NCI-H128 (cell line): ENCODE measurements around the gene CELF2.

Source experiments
- DNase-seq: peaks from one replicate; lab custom pipeline; 2025; ENCODE audit not compliant: unreplicated experiment; lab: John Stamatoyannopoulos, UW

CELF2 gene

GRCh38 chr10:11290156-11290890 lies 272.7 kb downstream of the CELF2 start:
- DNase-seq = no peak

GRCh38 chr10:11292576-11293302 lies 275.1 kb downstream of the CELF2 start:
- DNase-seq = no peak

- DNase-seq = no peak
Measured at GRCh38 chr10:11293332-11293731, 275.7 kb downstream of the CELF2 start.

- DNase-seq = no peak
Measured at GRCh38 chr10:11294831-11295450, 277.3 kb downstream of the CELF2 start.

- no peak for DNase-seq
Measured at GRCh38 chr10:11295492-11295891, 277.8 kb downstream of the CELF2 start.

DNA sequence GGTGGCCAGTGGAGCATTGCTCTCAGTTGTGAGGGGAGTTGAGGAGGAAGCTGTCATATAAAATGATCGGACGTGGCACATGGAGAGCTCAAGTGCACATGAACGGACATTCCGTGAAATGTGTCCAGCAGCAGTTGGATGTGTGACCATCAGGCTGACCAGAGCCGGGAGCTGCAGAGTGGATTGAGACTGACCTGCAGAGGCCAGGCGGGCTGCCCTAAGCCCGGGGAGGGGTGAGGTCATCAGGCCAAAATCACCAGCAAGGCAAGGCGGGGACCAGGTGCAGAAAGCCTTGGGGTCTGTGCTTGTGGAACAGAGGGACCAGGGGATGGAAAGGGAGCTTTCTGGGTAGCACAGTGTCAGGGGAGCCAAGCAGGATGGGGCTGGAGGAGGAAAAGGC lies 279.5 kb downstream of the CELF2 start:
- no peak for DNase-seq

DNA sequence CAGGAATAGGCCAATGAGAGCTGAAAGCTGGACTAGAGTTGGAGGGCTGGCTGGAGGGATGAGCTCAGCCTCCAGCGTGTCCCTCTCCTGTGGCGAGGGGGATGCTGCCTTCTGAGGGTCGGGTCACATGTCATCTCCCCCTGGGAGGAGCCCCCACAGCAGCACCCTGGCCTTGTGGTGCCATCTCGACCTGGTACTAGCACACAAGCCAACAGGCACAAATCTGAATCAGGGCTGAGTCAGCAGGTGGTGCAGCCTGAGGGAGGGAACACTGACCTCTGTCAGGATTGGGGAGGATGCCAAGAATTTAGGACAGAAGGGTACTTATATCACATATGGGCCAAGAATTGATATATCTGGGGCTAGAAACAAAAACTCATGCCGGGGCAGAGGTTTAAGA lies 280.4 kb downstream of the CELF2 start:
- no peak for DNase-seq

GRCh38 chr10:11299125-11299524 lies 281.5 kb downstream of the CELF2 start:
- no peak for DNase-seq

GRCh38 chr10:11300026-11300425 lies 282.4 kb downstream of the CELF2 start:
- no peak for DNase-seq

DNA sequence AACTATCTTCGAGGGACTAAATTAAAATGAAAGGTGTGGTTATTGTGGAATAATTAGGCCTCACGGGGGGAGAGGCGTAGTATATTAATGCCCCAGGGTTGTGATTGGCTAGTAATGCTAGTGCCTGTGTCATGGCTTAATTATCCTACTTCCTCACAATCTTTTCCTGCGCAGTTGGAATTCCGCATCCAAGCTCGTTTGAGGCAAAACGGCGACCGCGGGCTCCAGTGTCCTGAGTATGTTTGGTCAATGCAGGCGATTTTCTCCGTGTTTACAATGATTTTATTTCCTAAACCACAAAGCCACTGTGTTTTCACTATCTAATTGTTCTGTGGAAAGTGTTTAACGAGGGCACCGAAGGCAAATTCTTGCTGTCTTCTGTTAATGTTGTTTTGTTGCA lies 282.9 kb downstream of the CELF2 start:
- no peak for DNase-seq

DNA sequence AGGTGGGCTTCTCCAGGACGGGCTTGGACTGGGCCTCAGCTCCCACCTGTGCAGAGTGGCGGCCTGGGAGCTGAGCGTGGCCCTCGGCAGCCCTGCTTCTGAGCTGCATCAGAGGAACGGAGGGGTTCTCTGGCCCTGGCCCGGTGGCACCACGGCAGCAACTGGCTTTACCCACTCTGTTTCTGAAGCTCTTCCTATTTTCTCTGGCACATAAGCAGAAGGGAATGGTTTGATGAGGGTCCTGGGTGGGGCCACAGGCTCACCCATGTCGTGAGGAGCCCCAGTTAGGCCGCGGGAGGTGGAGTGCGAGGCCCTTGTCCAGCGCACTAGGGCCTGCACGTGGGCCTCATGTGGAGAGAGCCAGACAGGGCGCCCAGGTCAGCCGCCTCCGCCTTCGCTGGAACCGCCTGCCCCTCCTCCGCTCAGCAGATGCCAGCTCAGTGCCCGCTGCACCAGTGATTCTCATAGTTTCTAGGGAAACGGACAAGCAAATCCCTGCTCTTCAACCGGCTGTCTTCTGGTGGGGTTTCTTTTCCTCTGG lies 284.0 kb downstream of the CELF2 start:
- DNase-seq = no peak

GRCh38 chr10:11302181-11302580 lies 284.5 kb downstream of the CELF2 start:
- no peak for DNase-seq

GRCh38 chr10:11303361-11304170 lies 285.9 kb downstream of the CELF2 start:
- DNase-seq = no peak

DNA sequence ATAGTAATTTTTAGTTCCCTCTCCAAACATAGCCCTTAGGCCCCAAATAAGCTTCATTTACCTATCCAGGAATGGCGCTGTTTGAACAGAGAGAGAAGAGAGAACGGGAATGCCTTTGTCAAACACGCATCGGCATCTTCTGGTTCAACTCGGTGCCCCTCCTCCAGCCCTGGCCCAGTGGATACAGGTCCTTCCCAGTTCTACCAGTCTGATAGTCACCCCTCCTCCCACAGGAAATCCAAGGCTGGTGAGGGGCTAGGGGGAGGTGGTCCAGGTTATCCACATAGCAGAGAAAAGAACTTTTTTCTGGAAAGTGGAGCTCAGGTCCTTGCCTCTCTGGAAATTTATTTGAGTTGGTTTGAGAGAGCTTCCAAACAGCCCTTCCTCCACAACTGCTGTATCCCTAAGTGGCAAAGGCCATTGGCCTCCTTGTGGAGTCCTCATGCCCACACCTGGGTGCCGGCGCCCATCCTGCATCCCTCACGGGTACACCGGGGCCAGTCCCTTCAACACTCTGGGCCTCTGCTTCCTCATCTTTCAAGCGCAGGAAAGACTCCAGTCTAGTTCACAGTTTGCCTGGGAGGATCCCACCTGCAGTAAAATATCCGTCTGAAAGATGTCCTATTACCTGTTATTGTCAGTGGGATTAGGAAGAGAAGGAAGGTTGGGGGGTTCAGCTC lies 287.4 kb downstream of the CELF2 start:
- DNase-seq = no peak

- DNase-seq = no peak
Measured at GRCh38 chr10:11305825-11306593, 288.3 kb downstream of the CELF2 start.

DNA sequence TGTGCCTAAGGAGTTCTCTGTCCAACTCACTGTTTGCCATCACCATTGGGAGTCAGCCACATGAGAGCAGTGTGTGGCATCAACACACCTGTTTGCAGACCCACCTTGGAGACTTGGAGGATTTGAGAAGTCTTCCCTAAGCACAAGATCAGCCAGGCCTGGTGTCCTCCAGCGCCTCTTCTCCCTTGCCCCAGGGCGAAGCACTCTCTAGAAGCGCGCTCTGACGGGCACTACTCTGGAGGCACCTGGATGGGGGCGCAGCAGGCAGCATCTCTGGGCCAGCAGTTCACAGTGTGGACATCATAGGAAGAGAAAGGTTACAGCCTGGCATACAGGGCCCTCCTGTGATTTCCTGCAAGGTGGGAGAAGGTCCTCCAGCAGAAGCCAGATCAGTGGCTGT lies 289.3 kb downstream of the CELF2 start:
- no peak for DNase-seq

DNA sequence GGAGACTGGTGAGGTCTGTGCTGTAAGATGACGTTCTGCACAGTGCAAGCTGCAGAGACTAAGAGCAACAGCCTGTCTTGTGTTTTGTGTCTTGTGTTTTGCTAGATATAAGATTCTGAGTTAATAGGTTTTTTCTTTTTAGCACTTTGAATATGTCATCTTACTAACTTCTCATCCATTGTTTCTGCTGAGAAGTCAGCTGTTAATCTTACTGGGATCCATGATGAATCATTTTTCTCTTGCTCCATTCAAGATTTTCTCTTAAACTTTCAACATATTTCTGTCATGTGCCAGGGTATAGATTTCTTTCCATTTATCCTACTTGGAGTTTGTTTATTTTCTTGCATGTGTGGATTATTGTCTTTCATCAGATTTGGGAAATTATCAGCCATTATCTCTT lies 290.3 kb downstream of the CELF2 start:
- DNase-seq = no peak

DNA sequence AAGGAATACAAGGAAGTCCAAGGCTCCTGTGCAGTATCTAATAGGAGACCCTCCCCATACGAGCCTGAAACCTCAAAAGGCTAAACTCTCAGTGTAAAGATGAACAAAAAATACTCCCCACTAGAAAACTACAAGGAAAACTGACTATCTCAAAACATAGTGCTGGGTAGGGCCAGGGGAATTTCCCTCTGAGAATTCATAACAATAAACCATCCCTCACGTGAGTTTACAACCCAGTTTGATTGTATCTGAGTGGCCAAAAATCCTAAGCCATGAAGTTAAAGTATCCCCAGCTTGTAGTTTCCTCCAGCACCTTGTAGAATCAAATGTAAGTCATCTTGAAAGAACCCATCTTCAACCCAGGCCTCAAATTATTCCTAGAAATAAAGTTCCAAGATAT lies 293.4 kb downstream of the CELF2 start:
- no peak for DNase-seq

DNA sequence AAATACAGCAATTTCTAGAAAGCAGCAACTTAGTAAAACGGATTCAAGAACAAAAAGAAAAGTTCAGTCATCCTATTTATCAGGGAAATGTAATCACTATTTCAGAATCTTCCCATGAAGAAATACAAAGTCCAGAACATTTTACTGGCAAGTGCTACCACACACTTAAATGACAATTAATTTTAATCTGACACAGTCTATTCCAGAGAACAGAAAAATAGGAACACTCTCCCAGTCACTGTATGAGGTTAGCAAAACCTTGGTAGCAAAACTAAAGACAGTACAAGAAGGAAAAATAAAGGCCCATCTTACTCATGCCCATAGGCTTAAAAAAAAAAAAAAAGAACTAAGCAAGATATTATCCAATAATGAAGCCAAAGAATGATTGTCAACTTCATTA lies 295.8 kb downstream of the CELF2 start:
- no peak for DNase-seq
